HL-60 (cell line): ENCODE measurements around the gene SRCAP.

ENCODE experiments used
- DNase-seq, 2 experiments: peaks; one replicate each; pipeline ENCODE4 v3.0.0-alpha.2; 2010 to 2020; ENCODE audit warnings: low read depth in 1 of 2, low spot score in 1 of 2
- H3K27ac ChIP-seq: fragments of 250-450 bp; sonication (Bioruptor Pico); replicated peaks from 2 replicates; pipeline ENCODE4 v1.5.1; 2020; ENCODE audit warnings: mild to moderate bottlenecking, moderate library complexity
- H3K27me3 ChIP-seq: fragments of 250-450 bp; sonication (Bioruptor Pico); 2 replicates; pipeline ENCODE4 v1.5.1; 2021; ENCODE audit warnings: mild to moderate bottlenecking, moderate library complexity; ENCODE audit not compliant: insufficient read depth, poor library complexity, severe bottlenecking
- H3K4me3 ChIP-seq: replicated peaks from 2 replicates; pipeline ENCODE4 v1.5.1; 2011; ENCODE audit warnings: mild to moderate bottlenecking, control low read depth, low read length; ENCODE audit not compliant: insufficient read depth
- CTCF ChIP-seq: IDR thresholded peaks from one replicate; pipeline ENCODE4 v1.5.1; 2011; ENCODE audit warnings: low read length, control low read depth, inconsistent platforms; ENCODE audit not compliant: insufficient read depth
- GABPA ChIP-seq: IDR thresholded peaks from 2 replicates; pipeline ENCODE4 v1.6.1; 2012; ENCODE audit warnings: low read depth
- POLR2AphosphoS5 ChIP-seq: IDR thresholded peaks from 2 replicates; pipeline ENCODE4 v1.6.1; 2012; ENCODE audit warnings: low read depth
- REST ChIP-seq: IDR thresholded peaks from 2 replicates; pipeline ENCODE4 v1.6.1; 2012; ENCODE audit warnings: low read depth; ENCODE audit not compliant: insufficient replicate concordance
- SPI1 ChIP-seq: IDR thresholded peaks from 2 replicates; pipeline ENCODE4 v1.6.1; 2012; ENCODE audit warnings: low read depth, mild to moderate bottlenecking, borderline replicate concordance

Gene SRCAP

GRCh38 chr16:30760001-30760559 is 61.1 kb downstream of the SRCAP start:
- no peaks in the 10 kb centered on the region for H3K27me3 ChIP-seq
- H3K4me3 ChIP-seq = peak overlapping the region; percentile 89
- peak in 1 of 2 experiments; percentile 65 for DNase-seq
- peak overlapping the region; percentile 96 for H3K27ac ChIP-seq
- no peak for TF ChIP-seq REST
- TF ChIP-seq POLR2AphosphoS5 = 0 out of 2 replicates have a peak, but pooled peaks have one; percentile 7

GRCh38 chr16:30760577-30761426 is 61.8 kb downstream of the SRCAP start:
- H3K27ac ChIP-seq = peak overlapping the region; percentile 96
- DNase-seq = peak in 1 of 2 experiments; percentile 65
- peak overlapping the region; percentile 89 for H3K4me3 ChIP-seq
- TF ChIP-seq SPI1 = no peak
- no peak for TF ChIP-seq REST
- no peak for TF ChIP-seq GABPA
- TF ChIP-seq CTCF = no peak
- no peak; the same call in 1 of the 2 replicates for TF ChIP-seq POLR2AphosphoS5
- H3K27me3 ChIP-seq = no peaks in the 10 kb centered on the region

GRCh38 chr16:30761427-30761927 is 62.5 kb downstream of the SRCAP start:
- Histone ChIP-seq H3K27ac (peak overlapping the region; percentile 96), H3K4me3 (peak overlapping the region; percentile 89), H3K27me3 (no peaks in the 10 kb centered on the region)
- DNase-seq = no peak
- TF ChIP-seq GABPA (no peak), REST (no peak), POLR2AphosphoS5 (no peak; the same call in 1 of the 2 replicates), CTCF (no peak), SPI1 (no peak)
